ENCODE data around the gene CAPZB.

- TF ChIP-seq CTCF (IDR thresholded peaks at IDR 0.05): no peak
- TF ChIP-seq EP300 (IDR thresholded peaks at IDR 0.05): no peak
- no peak for TF ChIP-seq POLR2A (IDR thresholded peaks at IDR 0.05)
Measured at GRCh38 chr1:19455353-19455752, 30.0 kb downstream of the CAPZB start.
